GM19043 (cell line): Measurements from ENCODE around the gene CARMIL1.
A peak's percentile ranks its signal among the peaks of the same experiment; 100 is the strongest.
"Not testable (repeated sequence)": the region's sequence is repeated elsewhere in the genome, so short reads cannot be mapped to it uniquely, and the experiment has no call there.

Source experiments
- ATAC-seq: cut with Tn5 transposase; IDR thresholded peaks from one replicate; pipeline ENCODE4 v1.9.1; 2021; ENCODE audit warnings: low read depth; ENCODE audit not compliant: unreplicated experiment

CARMIL1 gene

DNA sequence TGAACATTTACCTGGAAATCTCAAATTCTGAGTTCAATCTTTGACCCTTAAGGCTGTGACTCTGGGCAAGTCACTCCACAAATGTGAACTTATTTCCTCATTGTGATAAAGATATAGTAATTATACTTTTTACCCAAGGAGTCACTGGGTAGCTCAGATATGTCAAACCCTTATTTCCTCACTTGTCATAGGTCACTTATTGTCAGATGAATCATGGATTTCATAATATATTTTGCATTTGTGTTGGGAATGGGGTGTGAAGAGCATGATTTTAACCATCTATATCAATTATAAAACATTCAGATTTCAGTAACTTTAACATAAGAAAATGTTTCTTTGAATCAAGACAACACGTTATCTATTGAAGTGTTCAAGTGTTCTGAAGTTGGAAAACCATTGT lies 3.7 kb upstream of the CARMIL1 start:
- no peak for ATAC-seq

DNA sequence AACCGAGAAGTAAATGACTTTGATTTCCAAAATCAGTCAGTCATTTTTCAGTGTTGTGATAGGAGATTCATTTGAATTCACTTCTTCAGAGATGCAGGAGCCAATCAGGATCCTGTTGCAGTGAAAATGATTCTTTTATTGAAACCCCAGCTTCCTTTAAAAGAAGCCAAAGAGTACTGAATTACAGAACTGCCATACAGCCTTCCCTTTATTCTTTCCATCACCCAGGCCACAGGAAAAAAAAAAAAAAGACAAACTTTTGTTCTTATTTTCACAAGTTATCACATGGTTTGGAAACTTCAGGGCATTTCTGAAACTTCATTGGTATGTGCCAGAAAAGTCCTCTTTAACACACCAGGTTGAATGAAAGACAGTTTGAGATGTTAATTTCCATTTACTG lies 1.8 kb upstream of the CARMIL1 start:
- no peak for ATAC-seq

DNA sequence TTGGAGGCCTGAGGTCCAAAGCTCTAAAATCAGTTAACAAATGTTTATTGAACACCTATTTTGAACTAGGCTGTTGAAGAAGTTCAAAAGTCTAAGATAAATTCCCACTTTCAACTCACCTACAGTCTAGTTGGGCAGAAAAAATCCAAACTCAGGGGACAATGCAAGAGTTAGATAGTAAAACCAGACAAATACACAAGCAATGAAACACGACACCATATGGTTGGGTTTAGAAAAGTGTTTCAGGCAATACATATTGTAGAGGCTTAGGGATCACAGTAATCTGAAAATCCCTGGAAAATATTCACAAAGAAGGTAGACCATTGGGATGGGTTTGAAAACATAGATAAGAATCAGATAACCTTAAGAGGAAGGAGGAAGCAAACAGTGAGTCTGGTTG lies 1.3 kb upstream of the CARMIL1 start:
- no peak for ATAC-seq

DNA sequence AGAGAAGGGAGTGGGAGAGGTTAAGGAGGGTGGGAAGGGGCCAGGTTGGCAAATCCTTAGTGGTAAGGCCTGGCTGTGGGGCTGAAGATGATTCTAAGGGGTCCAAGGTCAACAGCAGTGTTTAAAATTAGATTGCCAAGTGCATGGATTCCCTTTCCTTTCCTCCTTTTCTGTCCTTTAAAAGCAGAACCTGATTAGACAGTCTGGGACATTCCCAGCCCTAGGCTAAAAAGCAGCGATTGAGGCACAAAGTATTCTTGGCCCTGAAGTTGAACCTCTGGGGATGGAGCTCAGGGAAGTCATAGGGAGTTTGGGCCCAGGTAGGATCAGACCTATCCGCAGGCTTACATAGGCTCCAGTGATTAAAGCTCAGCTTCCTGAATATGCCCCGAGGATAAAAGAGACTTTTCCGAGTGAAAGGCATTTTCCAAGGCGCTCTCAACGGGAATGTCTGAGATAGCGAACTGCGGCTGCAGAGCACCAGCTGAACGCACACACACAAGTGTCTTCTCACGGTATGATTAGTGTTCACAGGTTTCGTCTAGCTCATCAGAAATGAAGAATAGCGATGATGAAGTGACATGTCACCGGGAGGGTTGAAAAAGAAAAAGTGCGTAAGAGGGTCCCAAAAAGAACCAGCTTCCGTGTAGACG lies 787 bp upstream of the CARMIL1 start:
- peak; percentile 21 for ATAC-seq

DNA sequence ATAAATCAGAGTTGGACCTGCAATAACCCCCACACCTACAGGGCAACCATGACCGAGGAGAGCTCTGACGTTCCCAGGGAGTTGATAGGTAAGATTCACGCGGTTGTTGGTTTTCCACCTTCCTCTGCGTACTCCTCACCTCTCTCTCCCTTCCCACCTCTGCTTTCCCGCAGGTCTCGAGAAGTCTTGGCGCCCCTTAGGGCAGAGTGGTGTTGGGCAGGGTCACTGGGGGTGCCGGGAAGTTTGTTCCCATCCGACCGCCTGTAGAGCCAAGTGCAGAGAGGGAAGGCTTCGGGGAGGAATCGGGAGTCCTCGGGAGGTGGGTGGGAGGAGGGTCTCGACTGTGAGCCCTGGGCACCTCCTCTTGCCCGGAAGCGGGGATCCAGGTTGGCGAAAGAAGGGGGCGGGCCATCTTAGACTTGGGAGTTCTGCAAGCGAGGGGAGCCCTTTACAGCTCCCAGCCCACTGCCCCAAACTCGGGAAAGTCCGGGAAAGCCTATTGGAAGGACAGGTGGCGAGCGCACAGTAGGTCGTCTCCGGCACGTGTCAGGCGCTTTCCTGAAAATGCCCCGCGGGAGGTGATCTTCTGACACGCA lies 672 bp downstream of the CARMIL1 start:
- no peak for ATAC-seq

DNA sequence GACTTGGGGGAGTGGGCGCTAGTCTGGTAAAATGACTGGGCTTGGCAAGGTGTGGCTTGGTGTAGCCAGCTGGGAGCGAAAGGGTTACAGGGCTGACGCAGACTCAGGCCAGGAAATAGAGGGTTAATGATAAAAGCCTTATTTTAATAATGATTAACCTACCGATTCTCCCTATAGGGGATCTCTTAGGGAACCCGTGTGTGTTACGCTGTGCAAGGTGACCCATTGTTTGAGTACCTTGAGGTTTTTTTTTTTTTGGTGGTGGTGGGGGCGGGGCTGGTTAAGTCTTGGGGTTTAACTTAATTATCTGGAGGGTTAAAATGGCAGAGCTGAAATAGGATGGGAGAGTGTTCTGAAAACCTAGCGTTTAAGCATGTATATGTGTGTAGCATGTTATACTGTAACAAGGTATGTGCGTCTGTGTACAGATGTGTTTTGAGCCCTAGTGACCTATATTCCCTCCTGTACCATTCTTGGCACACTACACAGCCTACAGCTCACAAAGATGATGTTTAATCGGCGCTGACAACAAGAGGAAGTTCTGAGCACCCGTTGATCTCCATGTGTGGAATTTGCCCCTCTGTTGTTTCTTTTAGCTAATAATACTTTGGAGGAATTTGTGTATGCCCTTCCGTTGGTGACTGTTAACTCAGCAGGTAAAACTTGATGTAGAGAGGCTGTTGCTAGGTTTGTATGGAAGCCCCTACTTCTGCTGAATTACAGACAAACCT lies 1.3 kb downstream of the CARMIL1 start:
- ATAC-seq = no peak

DNA sequence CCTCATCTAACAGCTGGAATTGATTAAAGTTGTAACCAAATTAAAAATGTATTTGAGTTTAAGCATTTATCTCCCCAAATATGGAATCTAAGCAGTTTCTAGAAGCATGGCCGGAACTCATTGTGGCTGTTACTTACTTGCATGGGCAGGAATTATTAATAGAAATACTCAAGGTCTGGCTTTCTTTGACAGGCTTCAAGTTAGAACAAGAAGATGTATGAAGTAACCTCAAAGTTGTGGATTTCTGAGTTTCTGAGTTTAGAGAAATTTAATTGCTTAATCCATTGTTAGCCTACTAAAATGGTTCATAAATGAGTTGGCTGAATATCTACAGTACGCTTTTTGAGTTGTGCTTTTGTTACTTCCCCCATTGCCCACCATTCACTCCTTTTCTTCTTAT lies 7.7 kb downstream of the CARMIL1 start:
- ATAC-seq = no peak

DNA sequence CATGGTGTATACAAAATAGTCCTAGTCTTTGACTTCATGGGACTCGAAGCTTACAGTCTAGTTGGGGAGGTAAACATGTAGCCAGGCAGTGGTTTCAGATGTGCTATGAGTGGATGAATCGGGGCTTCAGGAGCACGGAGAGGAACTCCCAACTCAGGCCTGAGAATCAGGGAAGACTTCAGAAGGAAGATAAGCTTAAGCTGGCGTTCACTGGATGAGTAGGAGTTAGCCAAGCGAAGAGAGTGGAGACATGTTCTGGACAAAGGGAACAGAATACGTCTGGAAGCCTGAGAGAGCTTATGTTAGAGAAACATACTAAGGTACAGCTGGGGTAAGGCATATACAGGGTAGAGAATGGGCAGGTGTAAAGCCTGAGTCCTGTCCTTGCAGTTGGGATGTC lies 8.8 kb downstream of the CARMIL1 start:
- ATAC-seq = no peak

DNA sequence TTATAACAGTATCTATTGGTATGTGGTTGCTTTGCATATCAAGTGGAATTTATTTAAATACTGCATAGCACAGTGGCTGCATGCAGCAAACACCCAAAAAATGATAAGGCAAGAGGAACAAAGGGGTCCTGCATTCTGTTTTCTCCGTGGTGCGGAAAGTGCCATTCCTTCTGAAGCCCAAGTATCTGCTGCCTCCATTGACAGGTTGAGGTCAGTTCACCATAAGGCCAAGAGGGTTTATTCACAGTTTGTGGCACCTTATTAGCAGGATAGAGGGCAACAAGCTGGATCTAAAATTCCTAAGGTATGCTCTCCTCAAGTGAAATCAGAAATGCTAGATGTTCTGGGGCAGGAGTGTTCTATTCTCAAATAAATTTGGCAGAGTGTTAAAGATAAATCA lies 9.3 kb downstream of the CARMIL1 start:
- no peak for ATAC-seq

DNA sequence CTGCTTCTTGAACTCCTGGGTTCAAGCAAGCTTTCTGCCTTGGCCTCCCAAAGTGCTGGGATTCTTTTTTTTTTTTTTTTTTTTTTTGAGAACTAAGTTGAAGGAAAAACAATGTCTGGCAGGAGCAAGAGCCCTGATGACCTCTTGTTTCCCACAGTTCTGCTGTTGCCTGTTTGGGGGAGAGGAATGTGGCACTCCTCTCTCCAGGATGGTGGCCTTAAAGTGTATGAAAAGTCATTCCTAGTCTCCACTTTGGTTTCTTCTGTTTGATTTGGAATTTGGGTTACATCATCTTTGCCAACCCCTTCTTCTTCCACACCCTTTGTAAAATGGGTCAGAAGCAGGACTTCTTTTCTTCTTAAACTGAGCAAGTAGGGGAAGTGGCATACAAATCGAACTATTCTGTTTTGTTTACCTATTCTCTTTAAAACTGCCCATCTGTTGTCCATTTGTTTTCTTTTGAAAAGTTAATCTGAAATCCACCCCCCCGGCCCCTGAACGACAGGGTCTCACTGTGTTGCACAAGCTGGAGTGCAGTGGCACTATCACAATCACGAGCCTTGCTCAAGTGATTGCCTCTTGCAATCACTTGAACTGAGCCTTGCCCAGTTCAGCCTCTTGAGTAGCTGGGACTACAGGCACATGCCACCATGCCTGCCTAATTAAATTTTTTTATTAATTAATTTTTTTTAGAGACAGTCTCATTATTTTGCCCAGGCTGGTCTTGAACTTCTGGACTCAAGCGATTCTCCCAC lies 11.3 kb downstream of the CARMIL1 start:
- ATAC-seq = no peak

DNA sequence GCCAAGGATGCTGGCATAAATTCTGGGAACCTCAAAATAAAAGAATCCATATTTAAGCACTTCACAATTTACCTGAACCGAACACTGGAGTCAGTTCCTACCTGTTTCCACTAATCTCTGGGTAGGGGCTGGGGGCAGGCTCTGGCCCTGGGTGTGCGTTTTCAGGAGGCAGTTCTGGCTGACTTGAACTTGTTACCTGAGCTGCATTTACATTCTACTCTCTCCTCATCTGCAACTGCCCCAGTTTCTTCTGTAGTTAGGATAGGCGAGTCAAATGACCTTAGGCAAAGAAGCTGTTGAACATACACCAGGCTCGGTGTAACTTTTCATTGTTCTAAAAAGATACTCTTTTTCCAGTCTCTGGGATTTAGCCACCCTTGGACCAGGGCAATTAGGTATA lies 13.2 kb downstream of the CARMIL1 start:
- no peak for ATAC-seq

DNA sequence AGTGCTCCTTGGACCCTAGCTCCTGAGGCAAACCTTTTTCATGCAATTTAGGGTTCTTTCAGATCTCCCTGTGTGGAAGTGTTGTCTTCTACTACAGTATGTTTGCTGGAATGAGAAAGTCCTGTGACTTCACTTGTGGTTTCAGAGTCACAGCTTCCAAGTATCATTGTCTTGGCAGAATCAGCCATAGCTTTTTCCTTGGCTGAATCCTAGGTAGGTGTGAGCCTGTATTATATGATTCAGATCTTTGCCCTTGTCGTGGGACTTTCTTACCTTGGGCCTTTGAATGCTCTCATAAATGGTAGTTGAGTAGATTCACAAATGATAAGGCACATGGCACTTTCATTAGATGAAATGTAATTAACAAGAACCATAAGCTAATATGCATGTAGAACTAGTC lies 16.5 kb downstream of the CARMIL1 start:
- no peak for ATAC-seq

DNA sequence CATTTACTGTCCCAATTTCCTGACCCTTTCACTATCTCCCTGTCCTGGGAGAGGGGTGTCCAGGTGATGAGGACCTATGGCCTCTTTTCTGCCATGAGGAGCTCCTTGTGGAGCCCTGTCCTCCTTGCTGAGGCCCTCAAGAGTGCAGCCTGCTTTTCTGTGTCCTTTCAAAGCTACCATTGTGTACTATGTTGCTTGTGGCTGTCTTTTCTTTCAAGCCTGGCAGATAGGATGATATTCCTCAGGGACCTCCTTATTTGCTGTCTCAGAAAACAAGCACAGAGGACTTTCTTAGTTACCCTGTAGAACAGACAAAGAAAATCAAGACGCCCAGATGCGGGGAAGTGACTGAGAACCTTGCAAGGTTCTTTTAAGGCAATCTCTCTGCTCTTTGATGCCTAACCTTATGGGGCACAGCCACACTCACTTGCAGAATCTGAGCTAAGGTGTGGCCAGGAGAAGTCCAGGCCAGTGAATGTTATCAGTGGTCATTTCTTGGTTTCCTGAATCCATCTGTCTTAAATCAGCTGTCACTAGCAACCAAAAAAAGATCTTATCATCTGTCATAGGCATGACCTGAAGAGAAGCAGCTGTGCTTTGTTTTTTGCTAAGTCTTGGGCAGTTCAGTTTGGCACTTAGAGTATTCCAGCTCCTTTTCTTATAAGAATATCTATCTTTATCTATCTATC lies 17.2 kb downstream of the CARMIL1 start:
- no peak for ATAC-seq

DNA sequence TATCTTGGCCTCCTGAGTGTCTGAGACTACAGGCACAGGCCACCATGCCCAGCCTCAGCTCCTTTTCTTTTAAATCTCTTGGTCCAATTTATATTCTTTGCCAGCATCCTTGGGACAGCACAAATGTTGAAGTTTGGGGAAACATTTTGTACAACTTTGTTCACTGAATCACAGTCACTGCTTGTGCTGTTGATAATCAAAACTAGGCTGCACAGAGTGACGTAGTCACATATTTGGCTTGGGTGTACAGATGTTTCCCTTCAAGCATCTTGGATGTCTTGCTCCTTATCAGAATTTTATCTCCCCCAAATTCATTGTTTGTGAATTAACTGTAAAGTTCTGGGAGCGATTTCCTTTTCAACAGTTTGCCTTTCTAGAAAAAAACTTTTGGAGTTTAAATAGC lies 17.9 kb downstream of the CARMIL1 start:
- no peak for ATAC-seq

DNA sequence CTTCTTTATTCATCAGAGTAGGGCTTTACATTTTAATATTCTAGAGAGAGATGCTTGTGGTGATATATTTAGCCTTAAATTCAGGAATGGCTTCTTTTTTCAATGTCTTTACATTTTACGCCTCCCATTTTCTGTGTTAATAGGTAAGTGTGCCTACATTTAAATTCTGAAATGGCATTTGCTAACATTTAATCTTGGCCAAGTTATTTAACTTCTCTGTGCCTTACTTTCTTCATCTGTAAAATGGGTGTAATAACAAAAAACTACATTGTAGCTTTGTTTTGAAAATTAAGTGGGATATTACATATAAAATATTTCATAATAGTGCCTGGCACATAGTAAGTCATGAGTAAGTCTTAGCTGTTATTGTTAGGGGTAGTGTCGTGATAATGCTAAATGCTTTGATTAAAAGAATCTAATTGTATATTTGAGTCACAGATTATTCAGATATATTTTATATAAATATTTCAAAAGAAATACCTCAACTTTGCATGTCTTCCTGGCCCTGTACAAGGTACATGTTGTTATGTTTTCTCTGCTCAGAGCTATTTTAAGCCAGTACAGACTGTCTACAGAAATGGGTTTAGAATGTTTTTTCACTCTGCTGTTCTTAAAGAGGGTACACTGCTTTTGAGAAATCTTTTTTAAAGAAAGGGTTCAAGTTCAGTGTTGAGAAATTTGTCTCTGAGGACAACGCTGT lies 18.8 kb downstream of the CARMIL1 start:
- ATAC-seq = no peak

DNA sequence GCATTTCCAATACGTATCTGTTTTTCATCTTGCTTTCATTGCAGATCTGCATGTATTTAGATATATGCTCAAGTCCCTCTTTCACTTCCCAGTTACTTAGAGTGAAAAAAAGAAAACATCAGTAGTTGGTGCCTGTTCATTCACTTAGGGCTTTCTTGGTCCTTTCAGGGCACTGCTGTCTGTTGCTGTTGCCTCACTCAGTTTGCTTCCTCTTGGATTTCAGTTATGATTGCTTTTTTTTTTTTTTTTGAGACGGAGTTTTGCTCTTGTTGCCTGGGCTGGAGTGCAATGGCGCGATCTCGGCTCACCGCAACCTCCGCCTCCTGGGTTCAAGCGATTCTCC lies 19.3 kb downstream of the CARMIL1 start:
- ATAC-seq = not testable (repeated sequence)

DNA sequence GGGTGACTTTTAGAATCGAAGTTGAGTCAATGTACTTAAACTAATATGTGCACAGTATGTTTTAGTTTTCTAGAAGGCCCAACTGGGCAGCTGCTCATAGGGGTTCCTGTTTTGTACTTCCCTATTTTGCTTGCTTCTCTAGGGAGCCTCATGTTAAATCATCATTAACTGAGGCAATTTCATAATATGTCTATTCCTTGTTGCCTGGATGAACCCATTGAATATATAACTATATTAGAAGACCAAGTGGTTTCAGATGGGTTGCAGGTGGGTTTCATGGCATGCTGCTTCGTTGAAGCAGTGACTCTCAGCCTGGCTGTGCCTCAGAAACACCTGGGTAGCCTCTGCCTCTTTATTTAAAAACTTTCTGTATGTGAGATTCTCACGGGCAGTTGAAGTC lies 22.2 kb downstream of the CARMIL1 start:
- ATAC-seq = no peak

DNA sequence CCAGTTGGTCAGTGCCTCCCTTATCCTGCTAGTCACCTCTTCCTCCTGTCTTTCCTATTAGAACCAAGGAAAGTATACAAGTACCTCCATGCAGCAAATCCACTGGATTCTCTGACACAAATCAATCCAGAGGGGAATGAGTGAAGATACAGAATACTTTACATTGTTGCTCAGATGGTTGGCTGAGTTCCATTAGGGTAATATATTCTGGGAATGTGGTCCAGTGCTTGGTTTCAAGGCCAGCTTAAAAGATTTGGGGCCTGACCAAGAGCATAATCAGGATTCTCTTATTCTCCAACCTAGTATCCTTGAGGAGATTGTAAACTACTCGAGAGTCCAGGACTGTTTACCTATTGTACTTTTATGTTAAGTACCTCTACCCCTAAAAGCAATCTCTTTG lies 23.0 kb downstream of the CARMIL1 start:
- ATAC-seq = no peak

DNA sequence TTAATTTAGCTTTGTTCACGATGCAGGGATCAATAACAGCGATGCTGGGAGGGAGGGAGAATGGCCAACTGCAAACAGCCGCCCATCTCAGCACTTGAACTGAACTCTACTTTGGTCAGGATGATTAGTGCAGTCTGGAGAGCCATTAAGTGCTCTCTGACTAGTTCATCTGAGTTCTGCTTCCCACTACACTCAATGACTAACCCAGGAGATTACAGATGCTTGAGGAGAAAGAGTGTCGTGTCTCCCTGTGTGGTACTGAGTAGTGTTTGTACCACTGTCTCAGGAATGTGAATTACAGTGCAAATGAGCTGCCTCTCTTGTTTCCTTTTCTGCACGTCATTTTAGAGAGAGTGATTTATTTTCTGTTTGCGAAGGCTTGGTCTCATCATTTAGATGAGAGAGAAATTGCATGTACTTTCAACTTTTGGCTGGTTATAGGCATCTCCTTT lies 23.5 kb downstream of the CARMIL1 start:
- no peak for ATAC-seq

DNA sequence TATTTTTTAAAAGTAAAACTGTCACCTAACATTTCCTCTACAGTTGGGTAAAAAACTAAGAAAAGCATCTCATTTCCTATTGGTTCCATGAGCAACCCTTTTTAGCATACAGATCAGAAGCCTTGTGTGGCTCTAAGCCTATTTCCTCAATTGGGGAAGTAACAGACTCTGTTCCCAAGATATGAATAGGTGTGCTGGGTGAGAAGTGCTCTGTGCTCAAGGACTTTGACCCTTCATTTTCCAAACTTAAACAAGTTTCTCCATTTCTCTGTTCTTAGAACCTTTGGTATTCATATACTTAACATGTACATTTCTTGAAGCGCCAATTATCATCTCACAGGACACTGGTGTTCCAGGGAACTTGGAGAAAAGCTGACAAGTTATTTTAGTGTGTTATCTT lies 24.1 kb downstream of the CARMIL1 start:
- no peak for ATAC-seq
